Liver (tissue), 9 donors: ENCODE results near the gene CD200R1L. TPM values are rescaled to one million over a fixed set of nuclear protein-coding genes. Genes with fewer than 3 reads are reported as not detected.

Source experiments
- DNase-seq: peaks from one replicate; pipeline ENCODE4 v3.0.0-alpha.2; 2017; ENCODE audit warnings: low spot score
- H3K27ac ChIP-seq, 2 donors: one replicate each; pipeline ENCODE4 v1.7.0; 2013; ENCODE audit warnings: inconsistent platforms in 2 of 2, low read length in 2 of 2, control low read depth in 1 of 2, low read depth in 1 of 2, mild to moderate bottlenecking in 1 of 2
- H3K27me3 ChIP-seq, 4 donors: one replicate each; pipeline versions ENCODE4 v1.6.1 to v1.7.0; 2013; ENCODE audit warnings: low read length in 3 of 4, inconsistent platforms in 1 of 4, mild to moderate bottlenecking in 1 of 4, moderate library complexity in 1 of 4; ENCODE audit not compliant: control insufficient read depth in 4 of 4, insufficient read depth in 4 of 4
- H3K36me3 ChIP-seq, 4 donors: one replicate each; pipeline versions ENCODE4 v1.6.1 to v1.7.0; 2013; ENCODE audit warnings: low read length in 3 of 4, mild to moderate bottlenecking in 3 of 4, low read depth in 1 of 4, moderate library complexity in 1 of 4; ENCODE audit not compliant: control insufficient read depth in 4 of 4, insufficient read depth in 3 of 4
- H3K4me1 ChIP-seq, 4 donors: one replicate each; pipeline versions ENCODE4 v1.6.1 to v1.7.0; 2013; ENCODE audit warnings: low read length in 3 of 4, mild to moderate bottlenecking in 3 of 4, moderate library complexity in 1 of 4; ENCODE audit not compliant: control insufficient read depth in 4 of 4, insufficient read depth in 4 of 4
- H3K4me3 ChIP-seq, 3 donors: one replicate each; pipeline versions ENCODE4 v1.6.1 to v1.7.0; 2013; ENCODE audit warnings: low read length in 3 of 3, control low read depth in 1 of 3, low read depth in 1 of 3, mild to moderate bottlenecking in 1 of 3
- H3K9ac ChIP-seq, 2 donors: one replicate each; pipeline ENCODE4 v1.7.0; 2013; ENCODE audit warnings: low read length in 2 of 2, mild to moderate bottlenecking in 2 of 2, moderate library complexity in 2 of 2, control low read depth in 1 of 2, low read depth in 1 of 2
- H3K9me3 ChIP-seq, 4 donors: one replicate each; pipeline versions ENCODE4 v1.6.1 to v1.7.0; 2013; ENCODE audit warnings: low read length in 3 of 4; ENCODE audit not compliant: control insufficient read depth in 4 of 4
- ATF3 ChIP-seq: IDR thresholded peaks from 2 replicates; pipeline ENCODE4 v1.6.1; 2016; ENCODE audit warnings: antibody characterized with exemption
- FOXA1 ChIP-seq: IDR thresholded peaks from 2 replicates; pipeline ENCODE4 v1.6.1; 2016; ENCODE audit warnings: antibody characterized with exemption
- GABPA ChIP-seq, 2 donors: IDR thresholded peaks in 1 of 2; conservative IDR thresholded peaks in 1 of 2; 2 replicates each; pipeline ENCODE4 v1.6.1; 2016; ENCODE audit warnings: antibody characterized with exemption in 2 of 2, mild to moderate bottlenecking in 1 of 2, moderate library complexity in 1 of 2
- HNF4A ChIP-seq, 2 donors: conservative IDR thresholded peaks; 2 replicates each; pipeline ENCODE4 v1.6.1; 2016; ENCODE audit warnings: antibody characterized with exemption in 2 of 2, mild to moderate bottlenecking in 2 of 2
- HNF4G ChIP-seq: IDR thresholded peaks from 2 replicates; pipeline ENCODE4 v1.6.1; 2016; ENCODE audit warnings: antibody characterized with exemption
- NR2F2 ChIP-seq: IDR thresholded peaks from 2 replicates; pipeline ENCODE4 v1.6.1; 2016; ENCODE audit warnings: antibody characterized with exemption
- RAD21 ChIP-seq, 2 donors: IDR thresholded peaks; 2 replicates each; pipeline ENCODE4 v1.6.1; 2016; ENCODE audit warnings: antibody characterized with exemption in 2 of 2, mild to moderate bottlenecking in 2 of 2
- RXRA ChIP-seq, 2 donors: IDR thresholded peaks; 2 replicates each; pipeline ENCODE4 v1.6.1; 2017 to 2018; ENCODE audit warnings: antibody characterized with exemption in 2 of 2, mild to moderate bottlenecking in 1 of 2
- SP1 ChIP-seq: IDR thresholded peaks from 2 replicates; pipeline ENCODE4 v1.6.1; 2018; ENCODE audit warnings: antibody characterized with exemption, mild to moderate bottlenecking
- TAF1 ChIP-seq: conservative IDR thresholded peaks from 2 replicates; pipeline ENCODE4 v1.6.1; 2016; ENCODE audit warnings: antibody characterized with exemption, mild to moderate bottlenecking
- YY1 ChIP-seq: IDR thresholded peaks from 2 replicates; pipeline ENCODE4 v1.6.1; 2016; ENCODE audit warnings: antibody characterized with exemption, mild to moderate bottlenecking
- WGBS: extraction: QIAGEN DNeasy Blood & Tissue Kit; methylation state at CpG from one replicate; pipeline ENCODE4 v1.1.7; 2013; 5-methylcytosine and 5-hydroxymethylcytosine counted together
- polyA plus RNA-seq, 2 donors: library from polyadenylated mRNA; stranded (reverse) in 1 of 2; unstranded in 1 of 2; fragments of 200-250 nt in 1 of 2; fragments of >200 nt in 1 of 2; fragmentation: Nextera tagmentation in 1 of 2; extraction: Ambion mirVana in 1 of 2; gene quantifications; one replicate each; pipeline versions ENCODE4 v1.2.1 to v1.2.3, GENCODE V29; 2013 to 2015
- total RNA-seq, 2 donors: library from RNA; depleted of rRNA; stranded (reverse); fragments of >200 nt; gene quantifications; one replicate each; pipeline ENCODE4 v1.2.3, GENCODE V29; 2014
- TF ChIP-seq, protein P1 (sequence below): fragments of 150-350 bp; IDR thresholded peaks from 2 replicates; pipeline ENCODE4 v1.5.1; 2017; ENCODE audit warnings: improper control_type of control experiment, low read depth, low read length; ENCODE audit not compliant: missing input control
- TF ChIP-seq, protein P2 (sequence below): IDR thresholded peaks from 2 replicates; pipeline ENCODE4 v1.6.1; 2016; ENCODE audit warnings: antibody characterized with exemption, mild to moderate bottlenecking
- TF ChIP-seq, protein P3 (sequence below): IDR thresholded peaks from 2 replicates; pipeline ENCODE4 v1.6.1; 2016; ENCODE audit warnings: antibody characterized with exemption
- donor health status: healthy.
- donor health status: healthy.
- donor health status: healthy.
- donor health status: healthy.
- donor health status: healthy.

The CD200R1L gene
- total and polyA plus RNA-seq, 4 donors = not detected

GRCh38 chr3:112811131-112811884 is 35.4 kb downstream of the CD200R1L start:
- no peaks in the 10 kb centered on the region for H3K4me1 ChIP-seq
- no peak overlapping the region for H3K9ac ChIP-seq
- no peaks in the 10 kb centered on the region for H3K27me3 ChIP-seq
- DNase-seq = no peak
- no peak overlapping the region for H3K27ac ChIP-seq
- no peaks in the 10 kb centered on the region for H3K36me3 ChIP-seq
- WGBS = 71% methylated on average over 4 of the region's 4 CpGs
- H3K9me3 ChIP-seq = peaks cover 0 to 3% (median 0%) of the 10 kb centered on the region in 4 donors
- no peak overlapping the region for H3K4me3 ChIP-seq
- no peak for TF ChIP-seq GABPA (IDR thresholded peaks at IDR 0.05 in 1 of 2, conservative IDR thresholded peaks at IDR 0.05 in 1 of 2)
- TF ChIP-seq RXRA (IDR thresholded peaks at IDR 0.05) = peak; percentile 24
- TF ChIP-seq, protein P1, sequence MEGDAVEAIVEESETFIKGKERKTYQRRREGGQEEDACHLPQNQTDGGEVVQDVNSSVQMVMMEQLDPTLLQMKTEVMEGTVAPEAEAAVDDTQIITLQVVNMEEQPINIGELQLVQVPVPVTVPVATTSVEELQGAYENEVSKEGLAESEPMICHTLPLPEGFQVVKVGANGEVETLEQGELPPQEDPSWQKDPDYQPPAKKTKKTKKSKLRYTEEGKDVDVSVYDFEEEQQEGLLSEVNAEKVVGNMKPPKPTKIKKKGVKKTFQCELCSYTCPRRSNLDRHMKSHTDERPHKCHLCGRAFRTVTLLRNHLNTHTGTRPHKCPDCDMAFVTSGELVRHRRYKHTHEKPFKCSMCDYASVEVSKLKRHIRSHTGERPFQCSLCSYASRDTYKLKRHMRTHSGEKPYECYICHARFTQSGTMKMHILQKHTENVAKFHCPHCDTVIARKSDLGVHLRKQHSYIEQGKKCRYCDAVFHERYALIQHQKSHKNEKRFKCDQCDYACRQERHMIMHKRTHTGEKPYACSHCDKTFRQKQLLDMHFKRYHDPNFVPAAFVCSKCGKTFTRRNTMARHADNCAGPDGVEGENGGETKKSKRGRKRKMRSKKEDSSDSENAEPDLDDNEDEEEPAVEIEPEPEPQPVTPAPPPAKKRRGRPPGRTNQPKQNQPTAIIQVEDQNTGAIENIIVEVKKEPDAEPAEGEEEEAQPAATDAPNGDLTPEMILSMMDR = no peak
- TF ChIP-seq SP1 = peak; percentile 39
- TF ChIP-seq RAD21 (IDR thresholded peaks at IDR 0.05) = no peak
- TF ChIP-seq, protein P2, sequence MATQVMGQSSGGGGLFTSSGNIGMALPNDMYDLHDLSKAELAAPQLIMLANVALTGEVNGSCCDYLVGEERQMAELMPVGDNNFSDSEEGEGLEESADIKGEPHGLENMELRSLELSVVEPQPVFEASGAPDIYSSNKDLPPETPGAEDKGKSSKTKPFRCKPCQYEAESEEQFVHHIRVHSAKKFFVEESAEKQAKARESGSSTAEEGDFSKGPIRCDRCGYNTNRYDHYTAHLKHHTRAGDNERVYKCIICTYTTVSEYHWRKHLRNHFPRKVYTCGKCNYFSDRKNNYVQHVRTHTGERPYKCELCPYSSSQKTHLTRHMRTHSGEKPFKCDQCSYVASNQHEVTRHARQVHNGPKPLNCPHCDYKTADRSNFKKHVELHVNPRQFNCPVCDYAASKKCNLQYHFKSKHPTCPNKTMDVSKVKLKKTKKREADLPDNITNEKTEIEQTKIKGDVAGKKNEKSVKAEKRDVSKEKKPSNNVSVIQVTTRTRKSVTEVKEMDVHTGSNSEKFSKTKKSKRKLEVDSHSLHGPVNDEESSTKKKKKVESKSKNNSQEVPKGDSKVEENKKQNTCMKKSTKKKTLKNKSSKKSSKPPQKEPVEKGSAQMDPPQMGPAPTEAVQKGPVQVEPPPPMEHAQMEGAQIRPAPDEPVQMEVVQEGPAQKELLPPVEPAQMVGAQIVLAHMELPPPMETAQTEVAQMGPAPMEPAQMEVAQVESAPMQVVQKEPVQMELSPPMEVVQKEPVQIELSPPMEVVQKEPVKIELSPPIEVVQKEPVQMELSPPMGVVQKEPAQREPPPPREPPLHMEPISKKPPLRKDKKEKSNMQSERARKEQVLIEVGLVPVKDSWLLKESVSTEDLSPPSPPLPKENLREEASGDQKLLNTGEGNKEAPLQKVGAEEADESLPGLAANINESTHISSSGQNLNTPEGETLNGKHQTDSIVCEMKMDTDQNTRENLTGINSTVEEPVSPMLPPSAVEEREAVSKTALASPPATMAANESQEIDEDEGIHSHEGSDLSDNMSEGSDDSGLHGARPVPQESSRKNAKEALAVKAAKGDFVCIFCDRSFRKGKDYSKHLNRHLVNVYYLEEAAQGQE = no peak
- peak; percentile 86 for TF ChIP-seq NR2F2

- TF ChIP-seq YY1 (no peak), HNF4A (conservative IDR thresholded peaks at IDR 0.05) (no peak), SP1 (no peak), HNF4G (no peak), RAD21 (IDR thresholded peaks at IDR 0.05) (no peak), ATF3 (no peak), FOXA1 (no peak), GABPA (IDR thresholded peaks at IDR 0.05 in 1 of 2, conservative IDR thresholded peaks at IDR 0.05 in 1 of 2) (no peak), TAF1 (no peak)
- TF ChIP-seq, protein P3, sequence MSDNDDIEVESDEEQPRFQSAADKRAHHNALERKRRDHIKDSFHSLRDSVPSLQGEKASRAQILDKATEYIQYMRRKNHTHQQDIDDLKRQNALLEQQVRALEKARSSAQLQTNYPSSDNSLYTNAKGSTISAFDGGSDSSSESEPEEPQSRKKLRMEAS = no peak
- TF ChIP-seq, protein P2 = no peak
- H3K4me3 ChIP-seq = no peak overlapping the region
- no peaks in the 10 kb centered on the region for H3K36me3 ChIP-seq
- H3K27me3 ChIP-seq = no peaks in the 10 kb centered on the region
- H3K27ac ChIP-seq = no peak overlapping the region
- H3K9me3 ChIP-seq = peaks cover 0 to 3% (median 0%) of the 10 kb centered on the region in 4 donors
- no peak for DNase-seq
- H3K9ac ChIP-seq = no peak overlapping the region
- 86% methylated on average over 3 of the region's 3 CpGs for WGBS
- H3K4me1 ChIP-seq = no peaks in the 10 kb centered on the region
Measured at GRCh38 chr3:112810561-112810960, 36.1 kb downstream of the CD200R1L start.
